DOHH2 (cell line): Measurements from ENCODE around the gene OTOP3.

ENCODE experiments used
- CTCF ChIP-seq: fragments of 200-600 bp; sonication (generic); IDR thresholded peaks from one replicate; pipeline ENCODE4 v1.5.1; 2014; ENCODE audit warnings: antibody characterized with exemption, mild to moderate bottlenecking, low read depth, low read length; ENCODE audit not compliant: poor library complexity, severe bottlenecking
- EZH2phosphoT487 ChIP-seq: fragments of 200-600 bp; sonication (generic); IDR thresholded peaks from 2 replicates; pipeline ENCODE4 v1.6.1; 2017; ENCODE audit warnings: borderline replicate concordance, mild to moderate bottlenecking, antibody characterized with exemption, low read length, moderate library complexity, mixed read lengths

- no peak for TF ChIP-seq CTCF
- TF ChIP-seq EZH2phosphoT487 = no peak
These were observed 12.8 kb upstream of the OTOP3 start, which contains the start of gene USH1G for GRCh38 chr17:74922694-74923537.
